Activated CD4-positive, alpha-beta T cell treated with anti-CD3 and anti-CD28 coated beads, Interleukin-2, amount 10 ng/mL, durations not matched to agents 7 days and 5 days (primary cell): Measurements from ENCODE around the gene RB1. TPM values are rescaled to one million over a fixed set of nuclear protein-coding genes. Genes with fewer than 3 reads are reported as not detected.
"Not testable (repeated sequence)": the region's sequence is repeated elsewhere in the genome, so short reads cannot be mapped to it uniquely, and the experiment has no call there.

ENCODE experiments used
- CTCF ChIA-PET: fragments of 350-600 bp; sonication (Branson Sonifier 250); formaldehyde crosslinking; loops from one replicate; lab custom pipeline; 2021; ENCODE audit warnings: antibody characterized with exemption; lab: Charles Lee
- POLR2A ChIA-PET: fragments of 350-600 bp; sonication (Branson Sonifier 250); formaldehyde crosslinking; loops from one replicate; lab custom pipeline; 2021; ENCODE audit warnings: antibody characterized with exemption; lab: Charles Lee
- DNase-seq: peaks from one replicate; pipeline ENCODE4 v3.0.0-alpha.2; 2020
- H3K27ac Mint-ChIP-seq: one replicate; pipeline ENCODE4 v1.8.0; 2021; ENCODE audit warnings: mild to moderate bottlenecking, moderate library complexity, mixed read lengths
- H3K27me3 Mint-ChIP-seq: one replicate; pipeline ENCODE4 v1.8.0; 2021; ENCODE audit warnings: mixed read lengths
- H3K36me3 Mint-ChIP-seq: one replicate; pipeline ENCODE4 v1.8.0; 2021; ENCODE audit warnings: low read depth, mixed read lengths
- H3K4me1 Mint-ChIP-seq: one replicate; pipeline ENCODE4 v1.8.0; 2021; ENCODE audit warnings: mixed read lengths
- H3K4me3 Mint-ChIP-seq: one replicate; pipeline ENCODE4 v1.8.0; 2021; ENCODE audit warnings: mild to moderate bottlenecking, moderate library complexity, mixed read lengths
- H3K9me3 Mint-ChIP-seq: one replicate; pipeline ENCODE4 v1.8.0; 2021; ENCODE audit warnings: mixed read lengths
- total RNA-seq, 2 experiments: library from RNA; stranded (reverse); gene quantifications; one replicate each; pipeline ENCODE4 v1.2.3, GENCODE V29; 2021

The RB1 gene
- total RNA-seq, 2 experiments from 2014 or later = 47.1 to 61.5 TPM

DNA sequence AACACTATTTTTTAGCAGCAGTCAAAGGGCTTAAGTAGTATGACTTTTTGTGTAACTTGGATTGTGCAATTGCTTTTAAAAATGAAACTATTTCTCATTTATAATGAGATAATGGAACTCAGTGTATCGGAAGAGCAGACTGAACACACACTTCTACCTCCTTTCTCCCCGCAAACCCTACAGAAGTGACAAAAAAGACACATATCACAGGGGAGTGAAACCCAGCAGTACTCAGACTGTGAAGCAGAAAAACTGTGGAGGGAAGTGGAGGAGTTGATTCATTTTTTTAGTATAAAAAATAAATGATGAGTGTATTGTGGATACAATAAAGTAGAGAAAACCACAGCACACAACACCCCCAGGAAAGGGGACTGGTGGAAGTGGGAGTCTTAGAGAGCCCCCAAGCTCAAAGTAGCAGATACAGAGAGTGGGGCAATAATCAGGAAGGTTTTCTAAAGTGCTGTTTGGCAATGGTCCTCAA lies 99.6 kb downstream of the RB1 start:
- ChIA-PET CTCF (interaction anchor here (0.5 to 1.9 kb wide), 4 partner anchors 11 to 172 kb away, joined by 3 to 4 read pairs (median 4); no protein-coding TSS in a partner anchor), POLR2A (interaction anchor here (1.5 kb wide), 1 partner anchor 9 kb away, joined by 3 read pairs; the partner anchor contains the start of gene LPAR6)
- peak overlapping the region; percentile 57 for H3K4me3 Mint-ChIP-seq
- no peaks in the 10 kb centered on the region for H3K9me3 Mint-ChIP-seq
- peak; percentile 57 for DNase-seq
- H3K4me1 Mint-ChIP-seq = peaks cover 78% of the 10 kb centered on the region
- H3K27ac Mint-ChIP-seq = peak overlapping the region; percentile 80
- no peaks in the 10 kb centered on the region for H3K27me3 Mint-ChIP-seq
- peaks cover 43% of the 10 kb centered on the region for H3K36me3 Mint-ChIP-seq

GRCh38 chr13:48403913-48404312 lies 100.4 kb downstream of the RB1 start:
- Mint-ChIP-seq H3K36me3 (peaks cover 49% of the 10 kb centered on the region), H3K27ac (peak overlapping the region; percentile 80), H3K4me3 (no peak overlapping the region), H3K9me3 (no peaks in the 10 kb centered on the region), H3K4me1 (peaks cover 82% of the 10 kb centered on the region), H3K27me3 (no peaks in the 10 kb centered on the region)
- ChIA-PET CTCF (interaction anchor here (0.5 kb wide), 1 partner anchor 10 kb away, joined by 4 read pairs; no protein-coding TSS in a partner anchor), POLR2A (no interaction called here)
- DNase-seq = no peak

GRCh38 chr13:48404952-48405351 lies 101.4 kb downstream of the RB1 start:
- DNase-seq = no peak
- Mint-ChIP-seq H3K9me3 (no peaks in the 10 kb centered on the region), H3K4me1 (peaks cover 83% of the 10 kb centered on the region), H3K4me3 (no peak overlapping the region), H3K36me3 (peaks cover 57% of the 10 kb centered on the region), H3K27ac (peak overlapping the region; percentile 66), H3K27me3 (no peaks in the 10 kb centered on the region)
- CTCF ChIA-PET = interaction anchor here (0.6 kb wide), 1 partner anchor 166 kb away, joined by 4 read pairs; no protein-coding TSS in a partner anchor
- POLR2A ChIA-PET = no interaction called here

DNA sequence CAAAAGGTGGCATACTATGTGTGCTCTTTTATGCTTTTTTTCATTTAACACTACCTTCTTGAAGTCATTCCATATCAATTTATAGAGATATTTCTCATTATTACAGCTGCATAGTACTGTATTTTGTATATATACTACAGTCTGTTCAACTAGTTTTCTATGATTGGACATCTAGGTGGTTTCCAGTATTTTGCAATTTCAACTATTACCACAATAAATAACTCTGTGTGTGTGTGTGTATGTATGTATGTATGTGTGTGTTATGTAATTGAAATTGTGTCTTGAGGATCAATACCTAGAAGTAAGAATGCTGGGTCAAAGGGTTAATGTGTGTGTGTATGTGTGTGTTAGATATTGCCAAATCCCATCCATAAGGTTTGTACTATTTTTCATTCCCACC lies 102.3 kb downstream of the RB1 start:
- DNase-seq = no peak
- Mint-ChIP-seq H3K4me3 (no peak overlapping the region), H3K27me3 (no peaks in the 10 kb centered on the region), H3K27ac (no peak overlapping the region), H3K36me3 (peaks cover 64% of the 10 kb centered on the region), H3K9me3 (no peaks in the 10 kb centered on the region), H3K4me1 (peaks cover 81% of the 10 kb centered on the region)
- POLR2A ChIA-PET = no interaction called here
- CTCF ChIA-PET = no interaction called here

- H3K4me1 Mint-ChIP-seq = peaks cover 59% of the 10 kb centered on the region
- DNase-seq = no peak
- H3K27me3 Mint-ChIP-seq = no peaks in the 10 kb centered on the region
- peak overlapping the region; percentile 90 for H3K27ac Mint-ChIP-seq
- H3K4me3 Mint-ChIP-seq = peak overlapping the region; percentile 92
- POLR2A ChIA-PET = no interaction called here
- CTCF ChIA-PET = no interaction called here
- peaks cover 62% of the 10 kb centered on the region for H3K36me3 Mint-ChIP-seq
- H3K9me3 Mint-ChIP-seq = no peaks in the 10 kb centered on the region
Measured at GRCh38 chr13:48410199-48410598, 106.6 kb downstream of the RB1 start.

GRCh38 chr13:48411147-48411794 lies 107.7 kb downstream of the RB1 start:
- no peaks in the 10 kb centered on the region for H3K27me3 Mint-ChIP-seq
- peaks cover 52% of the 10 kb centered on the region for H3K4me1 Mint-ChIP-seq
- CTCF ChIA-PET = no interaction called here
- DNase-seq = no peak
- H3K36me3 Mint-ChIP-seq = peaks cover 63% of the 10 kb centered on the region
- peaks cover 2% of the 10 kb centered on the region for H3K9me3 Mint-ChIP-seq
- H3K27ac Mint-ChIP-seq = peak overlapping the region; percentile 91
- peak overlapping the region; percentile 92 for H3K4me3 Mint-ChIP-seq
- POLR2A ChIA-PET = no interaction called here

GRCh38 chr13:48411841-48412531 lies 108.4 kb downstream of the RB1 start:
- ChIA-PET CTCF (interaction anchor here (1.0 kb wide), 1 partner anchor 18 kb away, joined by 4 read pairs; no protein-coding TSS in a partner anchor), POLR2A (interaction anchor here (0.6 to 1.2 kb wide), 3 partner anchors 10 to 167 kb away, joined by 3 read pairs; no protein-coding TSS in a partner anchor)
- H3K27me3 Mint-ChIP-seq = no peaks in the 10 kb centered on the region
- peak; percentile 56 for DNase-seq
- peaks cover 4% of the 10 kb centered on the region for H3K9me3 Mint-ChIP-seq
- peak overlapping the region; percentile 91 for H3K27ac Mint-ChIP-seq
- peaks cover 64% of the 10 kb centered on the region for H3K36me3 Mint-ChIP-seq
- peaks cover 47% of the 10 kb centered on the region for H3K4me1 Mint-ChIP-seq
- peak overlapping the region; percentile 92 for H3K4me3 Mint-ChIP-seq

DNA sequence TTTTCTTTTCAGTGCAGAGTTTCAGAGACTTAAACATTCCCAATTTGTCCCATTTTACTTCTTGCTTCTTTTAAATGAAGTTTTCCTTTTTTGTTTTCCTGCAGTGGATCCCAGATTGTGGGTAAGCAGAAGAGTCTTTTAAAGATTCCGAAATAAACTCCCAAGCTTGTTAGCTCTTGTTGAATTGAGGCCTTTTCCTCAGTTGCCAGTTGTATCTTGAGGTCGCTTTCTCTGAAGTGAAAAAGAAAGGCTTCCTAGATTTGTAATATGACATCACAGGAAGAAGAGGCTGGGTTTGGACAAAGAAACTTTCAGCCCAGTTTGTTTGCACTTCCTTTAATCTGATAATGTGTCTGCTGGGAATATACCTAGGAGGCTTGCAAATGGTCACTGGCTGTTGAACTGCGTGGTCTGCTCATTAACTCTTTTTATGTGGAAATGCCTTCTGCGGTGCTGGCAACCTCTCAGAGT lies 109.4 kb downstream of the RB1 start, which contains the start of gene LPAR6:
TSS of gene LPAR6 (minus strand) at position 233 of the 471 bp plus-strand sequence. CDS start 690 bp downstream, outside the sequence.
- ChIA-PET POLR2A (interaction anchor here (0.6 to 1.2 kb wide), 5 partner anchors 11 to 167 kb away, joined by 3 read pairs; no protein-coding TSS in a partner anchor), CTCF (interaction anchor here (1.0 kb wide), 1 partner anchor 19 kb away, joined by 4 read pairs; no protein-coding TSS in a partner anchor)
- Mint-ChIP-seq H3K9me3 (peaks cover 13% of the 10 kb centered on the region), H3K36me3 (peaks cover 67% of the 10 kb centered on the region), H3K27ac (peak within 1 kb of the TSS; percentile 91), H3K4me3 (peak within 1 kb of the TSS; percentile 92), H3K27me3 (no peaks in the 10 kb centered on the region), H3K4me1 (peaks cover 41% of the 10 kb centered on the region)
- no peak for DNase-seq

- no peak overlapping the region for H3K4me3 Mint-ChIP-seq
- no peak overlapping the region for H3K27ac Mint-ChIP-seq
- CTCF ChIA-PET = interaction anchor here (0.6 to 2.7 kb wide), 3 partner anchors 11 to 21 kb away, joined by 3 to 6 read pairs (median 4); no protein-coding TSS in a partner anchor
- H3K27me3 Mint-ChIP-seq = no peaks in the 10 kb centered on the region
- POLR2A ChIA-PET = interaction anchor here (0.6 kb wide), 1 partner anchor 164 kb away, joined by 4 read pairs; no protein-coding TSS in a partner anchor
- H3K4me1 Mint-ChIP-seq = peaks cover 29% of the 10 kb centered on the region
- H3K36me3 Mint-ChIP-seq = peaks cover 67% of the 10 kb centered on the region
- DNase-seq = no peak
- H3K9me3 Mint-ChIP-seq = peaks cover 23% of the 10 kb centered on the region
Measured at GRCh38 chr13:48414501-48414900, 111.0 kb downstream of the RB1 start.

DNA sequence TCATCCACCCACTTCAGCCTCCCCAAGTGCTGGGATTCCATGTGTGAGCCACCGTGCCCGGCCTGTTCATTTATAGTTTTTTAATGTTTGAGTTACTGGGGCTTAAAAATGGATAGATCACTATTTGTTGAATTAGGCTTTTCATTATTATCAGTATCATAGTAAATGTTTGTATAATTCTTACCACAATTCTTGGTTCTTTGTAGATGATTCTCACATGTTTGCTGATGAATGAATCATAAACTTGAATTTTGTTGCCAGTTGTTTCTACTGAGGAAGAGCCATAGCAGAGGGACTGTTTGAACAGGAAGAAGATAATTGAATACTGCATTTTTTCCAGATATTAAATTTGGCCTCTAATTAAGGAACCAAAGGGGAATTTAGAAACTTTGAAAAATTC lies 112.0 kb downstream of the RB1 start:
- H3K27ac Mint-ChIP-seq = no peak overlapping the region
- peaks cover 66% of the 10 kb centered on the region for H3K36me3 Mint-ChIP-seq
- ChIA-PET POLR2A (no interaction called here), CTCF (interaction anchor here (2.7 kb wide), 1 partner anchor 13 kb away, joined by 6 read pairs; no protein-coding TSS in a partner anchor)
- H3K9me3 Mint-ChIP-seq = peaks cover 30% of the 10 kb centered on the region
- H3K4me3 Mint-ChIP-seq = no peak overlapping the region
- no peak for DNase-seq
- peaks cover 19% of the 10 kb centered on the region for H3K4me1 Mint-ChIP-seq
- H3K27me3 Mint-ChIP-seq = no peaks in the 10 kb centered on the region

GRCh38 chr13:48422003-48422402 lies 118.5 kb downstream of the RB1 start:
- CTCF ChIA-PET = interaction anchor here (0.9 kb wide), 1 partner anchor 24 kb away, joined by 3 read pairs; no protein-coding TSS in a partner anchor
- H3K27me3 Mint-ChIP-seq, H3K4me1 Mint-ChIP-seq, DNase-seq, POLR2A ChIA-PET, H3K27ac Mint-ChIP-seq, H3K4me3 Mint-ChIP-seq: not testable (repeated sequence)
- Mint-ChIP-seq H3K9me3 (peaks cover 48% of the 10 kb centered on the region), H3K36me3 (peaks cover 61% of the 10 kb centered on the region)

DNA sequence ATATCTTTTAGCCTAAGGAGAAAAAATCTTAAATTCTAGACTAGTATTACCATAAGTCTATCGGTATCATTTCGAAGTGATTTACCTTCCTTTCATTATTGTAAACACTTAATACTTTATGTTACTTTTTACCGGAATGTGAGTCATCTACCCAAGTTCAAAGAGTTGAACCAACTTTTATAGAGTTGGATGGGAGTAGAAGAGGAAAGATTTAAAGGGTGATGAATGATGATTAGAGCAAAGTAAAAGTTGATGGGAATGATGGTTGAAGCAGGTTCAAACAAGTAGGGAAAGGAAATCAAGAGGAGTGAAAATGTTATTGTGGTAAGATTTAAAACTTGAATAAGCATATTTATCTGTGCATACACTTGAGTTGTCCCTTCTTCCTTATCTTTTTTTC lies 120.7 kb downstream of the RB1 start:
- no peak for DNase-seq
- Mint-ChIP-seq H3K4me1 (peaks cover 6% of the 10 kb centered on the region), H3K27me3 (no peaks in the 10 kb centered on the region), H3K27ac (no peak overlapping the region), H3K9me3 (peaks cover 31% of the 10 kb centered on the region), H3K36me3 (peaks cover 44% of the 10 kb centered on the region), H3K4me3 (no peak overlapping the region)
- ChIA-PET POLR2A (no interaction called here), CTCF (no interaction called here)
